T-helper 22 cell (primary cell): ENCODE results near the gene HSF4.
"Not testable (repeated sequence)": the region's sequence is repeated elsewhere in the genome, so short reads cannot be mapped to it uniquely, and the experiment has no call there.

Experiments used
- DNase-seq: peaks from one replicate; pipeline ENCODE4 v3.0.0-alpha.2; 2020; ENCODE audit warnings: low read depth

HSF4 gene

GRCh38 chr16:67164599-67165061 lies at the start of gene HSF4:
HSF4 (plus strand) TSS chr16:67164745; CDS start chr16:67164812, 67 bp downstream.
- DNase-seq = no peak

- DNase-seq = no peak
Observed at GRCh38 chr16:67114793-67115192, 49.8 kb upstream of the HSF4 start.

- DNase-seq = no peak
Observed at GRCh38 chr16:67115639-67116038, 48.9 kb upstream of the HSF4 start.

- DNase-seq = no peak
Observed at GRCh38 chr16:67116388-67117311, 47.9 kb upstream of the HSF4 start.

GRCh38 chr16:67117716-67118115 lies 46.8 kb upstream of the HSF4 start:
- no peak for DNase-seq

GRCh38 chr16:67120025-67120424 lies 44.5 kb upstream of the HSF4 start:
- DNase-seq = no peak

- DNase-seq = not testable (repeated sequence)
Observed at GRCh38 chr16:67122799-67123198, 41.7 kb upstream of the HSF4 start.

GRCh38 chr16:67128417-67128816 lies 36.1 kb upstream of the HSF4 start:
- DNase-seq = no peak

GRCh38 chr16:67128887-67129286 lies 35.7 kb upstream of the HSF4 start:
- no peak for DNase-seq

- no peak for DNase-seq
Observed at GRCh38 chr16:67129422-67129821, 35.1 kb upstream of the HSF4 start.

GRCh38 chr16:67137605-67138004 lies 26.9 kb upstream of the HSF4 start:
- no peak for DNase-seq

- DNase-seq = no peak
Observed at GRCh38 chr16:67141391-67141790, 23.2 kb upstream of the HSF4 start.

GRCh38 chr16:67142342-67142741 lies 22.2 kb upstream of the HSF4 start:
- DNase-seq = no peak

GRCh38 chr16:67144943-67145342 lies 19.6 kb upstream of the HSF4 start:
- no peak for DNase-seq

- DNase-seq = no peak
Observed at GRCh38 chr16:67145746-67146145, 18.8 kb upstream of the HSF4 start.

GRCh38 chr16:67146523-67147357 lies 17.8 kb upstream of the HSF4 start:
- DNase-seq = no peak

GRCh38 chr16:67147437-67148140 lies 17.0 kb upstream of the HSF4 start:
- no peak for DNase-seq

- no peak for DNase-seq
Observed at GRCh38 chr16:67148221-67148620, 16.3 kb upstream of the HSF4 start.

- DNase-seq = no peak
Observed at GRCh38 chr16:67148656-67149275, 15.8 kb upstream of the HSF4 start.

GRCh38 chr16:67149276-67150046 lies 15.1 kb upstream of the HSF4 start:
- no peak for DNase-seq
